Epithelial cell of proximal tubule (primary cell): ENCODE data around the gene ABCG2. TPM values are rescaled to one million over a fixed set of nuclear protein-coding genes. Genes with fewer than 3 reads are reported as not detected.

Source experiments
- DNase-seq: peaks from one replicate; pipeline ENCODE4 v3.0.0-alpha.2; 2011; ENCODE audit warnings: low read depth
- H3K4me3 ChIP-seq: 2 replicates; pipeline ENCODE4 v1.5.1; 2011; ENCODE audit warnings: low read depth, mild to moderate bottlenecking, low read length
- total RNA-seq: library from RNA; depleted of rRNA; stranded (reverse); fragments of >200 nt; gene quantifications from 2 replicates; pipeline ENCODE4 v1.2.3, GENCODE V29; 2015
- TF ChIP-seq, protein P1 (sequence below): conservative IDR thresholded peaks from 2 replicates; pipeline ENCODE4 v1.5.1; 2012; ENCODE audit warnings: low read depth, mild to moderate bottlenecking, low read length

The ABCG2 gene
- total RNA-seq, 1 donor from 2014 or later: 0.29 TPM

DNA sequence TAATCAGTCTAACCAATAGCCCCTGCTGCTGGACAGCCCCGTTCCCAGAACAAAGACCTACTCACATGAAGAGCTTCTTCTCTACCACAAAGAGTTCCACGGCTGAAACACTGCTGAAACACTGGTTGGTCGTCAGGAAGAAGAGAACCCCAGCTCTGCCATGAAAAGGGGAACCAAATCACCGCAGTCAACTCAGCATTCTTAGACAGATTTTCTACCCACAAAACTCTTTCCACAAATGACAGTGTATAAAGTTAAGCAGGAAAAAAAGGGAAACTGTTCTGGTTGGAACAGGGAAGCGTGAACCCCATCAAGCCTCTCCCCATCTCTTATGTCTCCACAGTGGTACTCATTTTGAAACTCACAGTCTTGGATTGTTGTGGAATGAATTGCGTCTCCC lies 57.3 kb downstream of the ABCG2 start:
- TF ChIP-seq, protein P1, sequence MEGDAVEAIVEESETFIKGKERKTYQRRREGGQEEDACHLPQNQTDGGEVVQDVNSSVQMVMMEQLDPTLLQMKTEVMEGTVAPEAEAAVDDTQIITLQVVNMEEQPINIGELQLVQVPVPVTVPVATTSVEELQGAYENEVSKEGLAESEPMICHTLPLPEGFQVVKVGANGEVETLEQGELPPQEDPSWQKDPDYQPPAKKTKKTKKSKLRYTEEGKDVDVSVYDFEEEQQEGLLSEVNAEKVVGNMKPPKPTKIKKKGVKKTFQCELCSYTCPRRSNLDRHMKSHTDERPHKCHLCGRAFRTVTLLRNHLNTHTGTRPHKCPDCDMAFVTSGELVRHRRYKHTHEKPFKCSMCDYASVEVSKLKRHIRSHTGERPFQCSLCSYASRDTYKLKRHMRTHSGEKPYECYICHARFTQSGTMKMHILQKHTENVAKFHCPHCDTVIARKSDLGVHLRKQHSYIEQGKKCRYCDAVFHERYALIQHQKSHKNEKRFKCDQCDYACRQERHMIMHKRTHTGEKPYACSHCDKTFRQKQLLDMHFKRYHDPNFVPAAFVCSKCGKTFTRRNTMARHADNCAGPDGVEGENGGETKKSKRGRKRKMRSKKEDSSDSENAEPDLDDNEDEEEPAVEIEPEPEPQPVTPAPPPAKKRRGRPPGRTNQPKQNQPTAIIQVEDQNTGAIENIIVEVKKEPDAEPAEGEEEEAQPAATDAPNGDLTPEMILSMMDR: no peak
- H3K4me3 ChIP-seq: no peak overlapping the region
- DNase-seq: no peak

DNA sequence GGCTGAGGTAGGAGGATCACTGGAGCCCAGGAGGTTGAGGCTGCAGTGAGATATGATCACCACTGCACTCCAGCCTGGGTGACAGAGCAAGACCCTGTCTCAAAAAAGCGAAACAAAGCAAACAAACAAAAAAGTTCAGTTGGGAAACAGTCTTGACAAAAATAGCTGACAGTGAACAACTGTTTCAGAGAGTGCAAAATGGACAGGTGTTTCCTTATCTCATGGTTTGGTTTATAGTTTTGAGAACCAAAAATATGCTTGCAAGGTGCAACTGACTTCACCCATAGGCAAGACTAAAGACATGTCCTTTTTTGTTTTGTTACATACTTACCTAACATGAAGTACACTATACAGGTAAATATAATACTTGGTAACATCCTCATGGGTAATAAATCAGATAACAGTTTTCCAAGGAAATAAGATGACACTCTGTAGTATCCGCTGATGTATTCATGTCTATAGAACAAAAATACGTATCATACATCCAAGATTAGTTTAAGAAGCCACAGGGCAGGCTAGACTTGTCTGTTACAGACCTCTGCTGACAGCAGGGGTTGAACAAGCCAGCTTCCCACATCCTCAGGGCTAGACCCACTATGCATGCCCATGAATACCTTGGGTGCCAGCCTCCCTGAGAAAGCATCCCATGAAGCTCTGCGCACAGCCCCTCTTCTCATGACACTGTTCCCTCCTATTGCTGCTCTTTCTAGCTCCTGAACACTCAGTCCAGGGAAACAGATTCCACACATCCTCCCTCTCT lies 59.3 kb downstream of the ABCG2 start:
- TF ChIP-seq, protein P1: no peak
- H3K4me3 ChIP-seq: no peak overlapping the region
- no peak for DNase-seq

DNA sequence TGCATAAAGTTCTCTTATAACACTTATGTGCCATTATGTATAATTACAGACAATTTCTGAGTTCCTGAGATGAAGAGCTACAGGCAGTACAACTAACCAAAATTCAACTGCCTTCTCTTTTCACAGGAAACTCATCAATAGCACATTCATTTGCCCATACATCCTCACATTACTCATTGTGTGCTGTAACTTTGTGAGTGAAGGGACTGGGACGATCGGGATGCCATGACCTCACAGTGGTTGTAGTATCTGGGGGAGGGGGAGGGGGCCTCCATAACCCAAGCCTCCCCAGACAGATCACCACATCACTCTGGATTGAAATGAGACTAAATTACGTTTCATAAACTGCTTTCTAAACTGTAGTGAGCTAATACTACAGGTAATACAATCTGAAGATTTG lies 60.7 kb downstream of the ABCG2 start:
- DNase-seq: no peak
- H3K4me3 ChIP-seq: no peak overlapping the region
- TF ChIP-seq, protein P1: no peak

DNA sequence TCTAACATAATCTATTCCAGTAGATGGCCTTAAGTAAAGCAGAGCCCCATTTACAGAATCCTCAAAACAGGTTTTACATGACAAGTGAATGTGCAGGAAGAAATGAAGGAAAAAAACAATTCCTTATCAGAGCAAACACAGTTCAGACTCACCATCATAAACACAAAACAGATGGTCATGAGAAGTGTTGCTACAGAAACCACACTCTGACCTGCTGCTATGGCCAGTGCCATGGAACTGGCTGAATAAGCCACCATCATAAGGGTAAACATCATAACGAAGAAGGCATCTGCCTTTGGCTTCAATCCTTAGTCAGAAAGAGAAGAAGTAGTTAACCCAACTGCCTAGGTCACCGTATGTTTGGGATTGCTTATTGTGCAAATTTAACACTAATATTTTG lies 61.1 kb downstream of the ABCG2 start:
- TF ChIP-seq, protein P1: no peak
- no peak for DNase-seq

DNA sequence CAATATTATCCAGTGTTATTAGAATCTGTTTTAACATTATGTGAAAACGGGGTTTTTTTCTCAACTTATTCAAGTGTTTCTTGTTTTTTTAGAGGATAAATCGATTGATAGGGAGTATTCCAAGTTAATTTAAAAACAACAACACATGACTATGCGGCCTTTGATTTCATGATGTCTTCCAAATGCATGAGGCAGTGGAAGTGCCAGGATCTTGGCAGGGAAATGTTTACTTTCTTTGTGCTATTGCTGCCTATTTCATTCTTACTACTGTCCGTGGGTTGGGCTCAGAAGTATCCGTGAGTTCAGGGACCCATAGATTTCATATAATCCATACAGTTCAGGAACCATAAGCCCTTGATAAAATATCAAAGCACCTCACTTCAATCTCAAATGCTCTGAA lies 64.6 kb downstream of the ABCG2 start:
- TF ChIP-seq, protein P1: no peak
- no peak for DNase-seq
- no peak overlapping the region for H3K4me3 ChIP-seq

More for the DNA sequence above, 61.1 kb downstream of the ABCG2 start:
- no peak overlapping the region for H3K4me3 ChIP-seq

DNA sequence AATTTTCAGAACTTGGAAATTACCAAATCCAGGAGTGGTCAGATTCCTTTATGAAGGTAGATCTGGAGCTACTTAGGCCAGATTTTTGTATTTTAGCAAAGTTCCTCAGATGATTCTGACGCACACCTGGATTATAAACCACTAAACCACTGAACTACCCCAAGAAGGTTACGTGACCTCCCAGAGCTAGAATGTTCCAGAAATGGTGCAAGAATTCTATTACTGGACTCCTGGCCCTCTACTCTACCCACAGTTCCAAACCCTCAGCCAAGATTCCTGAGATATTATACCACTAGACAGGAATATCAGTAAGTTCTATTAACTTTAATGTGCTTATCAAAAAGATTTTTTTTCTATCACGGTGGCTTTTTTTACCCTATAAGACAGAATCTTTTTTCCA lies 67.1 kb downstream of the ABCG2 start:
- TF ChIP-seq, protein P1: no peak
- DNase-seq: no peak
- H3K4me3 ChIP-seq: no peak overlapping the region

DNA sequence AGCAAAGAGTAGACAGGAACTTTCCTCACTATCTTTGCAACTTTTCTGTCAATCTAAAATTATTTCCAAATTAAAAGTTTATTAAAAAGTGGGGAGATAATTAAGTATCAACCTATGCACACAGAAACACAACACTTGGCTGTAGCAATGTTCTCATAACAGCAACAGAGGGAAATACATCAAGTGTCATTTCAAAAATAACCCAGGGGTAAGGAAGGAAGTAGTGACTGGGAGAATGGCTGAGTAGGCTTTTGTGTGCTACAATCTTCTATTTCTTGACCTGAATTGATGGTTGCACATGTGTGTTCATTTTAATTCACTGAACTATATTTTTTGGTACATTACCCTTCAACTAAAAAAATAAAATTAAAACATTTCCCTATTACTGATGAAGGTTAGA lies 67.5 kb downstream of the ABCG2 start:
- TF ChIP-seq, protein P1: no peak
- no peak for DNase-seq
- no peak overlapping the region for H3K4me3 ChIP-seq
